ENCODE results near the gene METTL13. TPM values are rescaled to one million over a fixed set of nuclear protein-coding genes. Genes with fewer than 3 reads are reported as not detected.

The METTL13 gene
- total and polyA plus RNA-seq, 11 donors: 5.0 to 29.2 (median 14.8) TPM

- peaks cover 0 to 50% (median 23%) of the 10 kb centered on the region in 12 donors for H3K4me1 ChIP-seq
Measured at GRCh38 chr1:171739656-171740055, 41.8 kb upstream of the METTL13 start.

GRCh38 chr1:171740356-171740863, 41.0 kb upstream of the METTL13 start:
- ATAC-seq: no peak
- Histone ChIP-seq H3K4me3 (peak overlapping the region in 8 of 12 donors; percentile 68 to 95 (median 90)), H3K9me3 (no peaks in the 10 kb centered on the region), H3K36me3 (peaks cover 0 to 34% (median 27%) of the 10 kb centered on the region in 9 donors), H3K27me3 (no peaks in the 10 kb centered on the region), H3K4me1 (peaks cover 0 to 50% (median 23%) of the 10 kb centered on the region in 12 donors), H3K27ac (peak overlapping the region in 1 of 12 donors; percentile 97)
- DNase-seq: no peak
- TF ChIP-seq CTCF (IDR thresholded peaks at IDR 0.05) (no peak), POLR2A (IDR thresholded peaks at IDR 0.05) (no peak)
- intact Hi-C loops (cut with DNase I): loop anchor here in 3 of 10 donors (5.0 kb wide), 2 partner anchors 42 to 93 kb away; partner anchors contain the start of gene METTL13 (in 2 of the 3)
- WGBS, 4 donors: 74 to 83% (median 79%) methylated on average over 2 of the region's 2 CpGs

More at GRCh38 chr1:171739656-171740055, 41.8 kb upstream of the METTL13 start:
- TF ChIP-seq CTCF (IDR thresholded peaks at IDR 0.05): no peak
- TF ChIP-seq POLR2A (IDR thresholded peaks at IDR 0.05): no peak
- DNase-seq (no peak), ATAC-seq (no peak)
- 71 to 75% (median 74%) methylated on average over 2 of the region's 2 CpGs for WGBS, 4 donors
- intact Hi-C loops (cut with DNase I): loop anchor here in 3 of 10 donors (5.0 kb wide), 2 partner anchors 43 to 92 kb away; partner anchors contain the start of gene METTL13 (in 2 of the 3)
- Histone ChIP-seq H3K4me3 (peak overlapping the region in 1 of 12 donors; percentile 92), H3K9me3 (no peaks in the 10 kb centered on the region), H3K27ac (peak overlapping the region in 1 of 12 donors; percentile 97), H3K36me3 (peaks cover 0 to 42% (median 32%) of the 10 kb centered on the region in 9 donors), H3K27me3 (no peaks in the 10 kb centered on the region)

GRCh38 chr1:171740987-171741871, 40.2 kb upstream of the METTL13 start:
- DNase-seq (peak; percentile 34 to 59 (median 41)), ATAC-seq (peak in 3 of 4 donors; percentile 48 to 60 (median 50))
- Histone ChIP-seq H3K27ac (peak overlapping the region; percentile 86 to 98 (median 95)), H3K36me3 (peaks cover 0 to 26% (median 19%) of the 10 kb centered on the region in 9 donors), H3K4me1 (peaks cover 0 to 50% (median 23%) of the 10 kb centered on the region in 12 donors), H3K4me3 (peak overlapping the region; percentile 68 to 96 (median 88)), H3K27me3 (no peaks in the 10 kb centered on the region), H3K9me3 (no peaks in the 10 kb centered on the region)
- WGBS, 4 donors: 0 to 1% (median 1%) methylated on average over 28 of the region's 28 CpGs
- intact Hi-C loops (cut with DNase I): loop anchor here in 4 of 10 donors (1.0 to 5.0 kb wide), 3 partner anchors 41 to 96 kb away; partner anchors contain the start of gene METTL13 (in 2 of the 4)
- TF ChIP-seq CTCF (IDR thresholded peaks at IDR 0.05) (peak in 7 of 12 donors; percentile 10 to 29 (median 26)), POLR2A (IDR thresholded peaks at IDR 0.05) (no peak)
